Left forelimb (tissue), 1 donor: Measurements from ENCODE around the gene C22orf23.

Experiments used
- DNase-seq: peaks from one replicate; pipeline ENCODE4 v3.0.0-alpha.2; 2018; ENCODE audit warnings: low spot score

The C22orf23 gene

DNA sequence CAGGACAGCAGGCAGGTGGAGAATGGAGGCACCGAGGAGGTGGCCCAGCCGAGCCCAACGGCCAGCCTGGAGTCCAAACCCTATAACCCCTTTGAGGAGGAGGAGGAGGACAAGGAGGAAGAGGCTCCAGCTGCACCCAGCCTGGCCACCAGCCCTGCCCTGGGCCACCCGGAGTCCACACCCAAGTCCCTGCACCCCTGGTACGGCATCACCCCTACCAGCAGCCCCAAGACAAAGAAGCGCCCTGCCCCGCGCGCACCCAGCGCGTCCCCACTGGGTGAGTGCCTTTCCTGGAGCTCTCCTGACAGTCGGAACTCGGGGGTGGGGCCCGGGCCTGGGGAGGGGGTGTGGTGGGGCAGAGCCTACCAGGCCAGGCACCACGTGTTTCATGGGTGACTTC, 27.6 kb downstream of the C22orf23 start:
- DNase-seq = no peak

DNA sequence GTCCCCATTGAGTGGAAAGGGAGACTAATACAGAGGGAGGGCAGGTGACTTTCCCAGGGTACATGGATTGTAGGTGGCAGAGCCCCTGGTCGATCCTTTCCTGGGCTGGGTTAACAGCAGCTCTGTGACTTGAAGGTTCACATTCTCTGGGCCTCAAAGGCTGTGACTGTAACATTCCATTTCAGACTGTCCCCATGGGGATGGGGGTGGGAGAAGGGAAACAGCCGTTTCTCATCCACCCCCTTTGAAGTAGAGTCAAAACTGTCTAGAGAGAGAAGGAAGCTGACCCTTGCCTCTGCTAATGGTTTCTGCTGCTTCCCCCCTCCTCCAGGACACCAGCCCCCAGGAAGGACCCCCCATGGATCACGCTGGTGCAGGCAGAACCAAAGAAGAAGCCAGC, 28.1 kb downstream of the C22orf23 start:
- DNase-seq = no peak

GRCh38 chr22:37924386-37925065, 28.9 kb downstream of the C22orf23 start:
- no peak for DNase-seq

- DNase-seq = no peak
Observed at GRCh38 chr22:37923927-37924326, 29.5 kb downstream of the C22orf23 start.

DNA sequence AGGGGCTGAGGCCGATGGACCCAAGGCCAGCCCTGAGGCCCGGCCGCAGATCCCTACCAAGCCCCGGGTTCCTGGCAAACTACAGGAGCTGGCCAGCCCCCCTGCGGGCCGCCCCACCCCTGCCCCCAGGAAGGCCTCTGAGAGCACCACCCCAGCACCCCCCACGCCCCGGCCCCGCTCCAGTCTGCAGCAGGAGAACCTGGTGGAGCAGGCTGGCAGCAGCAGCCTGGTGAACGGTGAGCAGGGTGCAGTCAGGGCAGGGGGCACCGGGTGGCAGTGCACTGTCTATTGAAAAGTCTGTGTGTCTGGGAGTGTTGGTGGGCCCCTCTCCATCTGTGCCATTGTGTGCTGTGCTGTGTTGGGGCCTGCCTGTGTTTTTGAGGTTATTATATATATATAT, 31.2 kb downstream of the C22orf23 start:
- DNase-seq = no peak

GRCh38 chr22:37920126-37920525, 33.3 kb downstream of the C22orf23 start:
- DNase-seq = no peak

DNA sequence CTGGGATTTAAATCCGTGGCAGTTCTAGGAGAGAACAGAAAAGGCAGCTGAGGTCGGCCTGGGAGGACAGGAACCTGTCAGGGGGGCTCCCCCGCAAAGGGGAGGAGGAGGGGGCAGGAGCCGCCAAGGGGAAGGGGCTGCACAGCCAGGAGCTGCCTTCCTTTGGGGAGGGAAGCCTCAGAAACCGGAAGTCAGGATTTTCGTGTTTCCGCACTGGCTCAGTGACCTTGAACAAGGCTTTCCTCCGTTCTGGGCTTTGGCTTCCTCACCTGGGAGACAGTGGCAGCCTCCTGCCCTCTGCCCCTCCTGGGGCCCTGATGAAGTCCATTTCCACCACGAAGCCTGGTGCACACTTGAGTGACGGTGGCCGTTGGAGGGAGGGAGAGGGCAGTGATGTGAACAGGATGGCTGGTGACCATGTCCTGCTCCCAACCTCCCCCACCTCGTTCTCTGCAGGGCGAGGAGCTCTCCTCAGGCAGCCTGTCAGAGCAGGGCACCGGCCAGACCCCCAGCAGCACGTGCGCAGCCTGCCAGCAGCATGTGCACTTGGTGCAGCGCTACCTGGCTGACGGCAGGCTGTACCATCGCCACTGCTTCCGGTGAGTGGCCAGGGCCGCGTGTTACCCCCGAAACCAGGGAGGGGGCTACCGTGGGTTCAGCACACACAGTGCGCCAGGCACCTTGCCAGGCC, 34.7 kb downstream of the C22orf23 start:
- DNase-seq = peak; percentile 42

- peak; percentile 34 for DNase-seq
Observed at GRCh38 chr22:37917874-37918548, 35.4 kb downstream of the C22orf23 start.

- no peak for DNase-seq
Observed at GRCh38 chr22:37916311-37916710, 37.1 kb downstream of the C22orf23 start.

DNA sequence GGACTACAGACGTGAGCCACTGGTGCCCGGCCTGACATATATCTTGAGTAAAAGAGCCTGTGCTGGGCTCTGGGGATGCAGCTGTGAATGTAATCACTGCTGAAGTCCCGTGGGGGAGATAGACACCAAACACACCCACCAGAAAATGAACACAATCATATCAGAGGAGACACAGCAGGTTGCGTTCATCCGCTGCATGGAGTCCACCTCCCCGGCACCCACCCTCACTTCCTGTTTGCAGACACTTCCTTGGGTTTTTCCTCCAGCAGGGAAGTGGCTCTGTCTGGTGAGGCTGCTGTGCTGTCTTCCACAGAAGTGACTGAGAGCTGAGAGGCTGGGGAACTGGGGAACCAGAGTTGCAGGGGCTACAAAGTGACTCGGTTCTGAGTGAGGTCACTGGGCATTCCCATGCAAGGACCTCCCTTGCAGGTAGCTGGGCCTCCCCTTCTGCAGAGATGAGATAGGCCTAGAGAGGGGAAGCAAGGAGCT, 40.1 kb downstream of the C22orf23 start:
- DNase-seq = no peak

GRCh38 chr22:37912171-37912570, 41.2 kb downstream of the C22orf23 start:
- DNase-seq = no peak

- no peak for DNase-seq
Observed at GRCh38 chr22:37911697-37912096, 41.7 kb downstream of the C22orf23 start.

- no peak for DNase-seq
Observed at GRCh38 chr22:37910890-37911672, 42.3 kb downstream of the C22orf23 start.

- DNase-seq = no peak
Observed at GRCh38 chr22:37909766-37910165, 43.6 kb downstream of the C22orf23 start.

- DNase-seq = no peak
Observed at GRCh38 chr22:37907036-37907954, 46.1 kb downstream of the C22orf23 start.

- DNase-seq = no peak
Observed at GRCh38 chr22:37906364-37907008, 46.9 kb downstream of the C22orf23 start.

DNA sequence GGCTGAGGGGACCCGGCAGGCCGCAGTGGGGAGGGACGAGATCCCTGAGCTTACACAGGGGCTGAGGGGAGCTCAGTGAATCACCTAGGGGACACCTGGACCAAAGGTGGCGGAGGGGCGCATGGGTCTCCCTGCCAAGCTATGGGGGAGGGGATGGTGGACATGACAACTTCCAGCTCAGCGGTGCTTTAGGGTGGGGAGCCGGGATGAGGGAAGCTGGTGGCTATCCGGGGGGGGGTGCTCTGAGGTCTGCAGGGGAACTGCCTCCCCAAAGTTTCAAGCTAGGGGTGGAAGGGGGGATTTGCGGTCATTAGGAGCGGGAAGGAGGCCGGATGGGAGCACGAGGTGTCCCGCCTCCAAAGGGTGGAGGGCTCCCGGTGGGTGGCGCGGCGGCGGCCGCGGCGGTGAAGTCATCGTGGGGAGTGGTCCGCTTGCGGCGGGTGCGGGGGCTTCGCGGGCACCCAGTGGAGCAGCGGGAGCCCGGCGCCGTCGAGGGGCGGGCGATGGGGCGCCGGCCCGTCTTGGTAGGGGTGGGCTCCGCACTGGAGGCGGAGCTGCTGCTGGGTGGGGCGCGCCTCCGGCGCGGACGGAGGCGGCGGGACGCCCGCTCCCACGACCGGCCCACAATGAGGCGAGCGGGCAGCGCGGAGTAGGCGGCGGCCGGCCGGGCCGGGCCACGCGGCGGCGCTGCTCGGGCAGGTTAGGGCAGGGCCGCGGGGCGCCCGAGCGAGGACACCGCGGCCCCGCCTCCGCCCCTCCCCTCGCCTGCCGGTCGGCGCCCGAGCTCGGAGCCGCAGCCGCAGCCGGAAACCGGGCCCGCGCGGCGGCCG, 47.7 kb downstream of the C22orf23 start, which contains the start of gene MICALL1:
Gene MICALL1 (plus strand): TSS at position 764 of the 830 bp plus-strand sequence. CDS start 126 bp downstream, outside the sequence.
- DNase-seq = peak; percentile 83

GRCh38 chr22:37904572-37905533, 48.5 kb downstream of the C22orf23 start:
- no peak for DNase-seq
